NCI-H82 (cell line): Measurements from ENCODE around the gene DZIP1.
"Not testable (repeated sequence)": the region's sequence is repeated elsewhere in the genome, so short reads cannot be mapped to it uniquely, and the experiment has no call there.

Experiments
- DNase-seq: peaks from one replicate; lab custom pipeline; 2025; lab: John Stamatoyannopoulos, UW

DZIP1 gene

DNA sequence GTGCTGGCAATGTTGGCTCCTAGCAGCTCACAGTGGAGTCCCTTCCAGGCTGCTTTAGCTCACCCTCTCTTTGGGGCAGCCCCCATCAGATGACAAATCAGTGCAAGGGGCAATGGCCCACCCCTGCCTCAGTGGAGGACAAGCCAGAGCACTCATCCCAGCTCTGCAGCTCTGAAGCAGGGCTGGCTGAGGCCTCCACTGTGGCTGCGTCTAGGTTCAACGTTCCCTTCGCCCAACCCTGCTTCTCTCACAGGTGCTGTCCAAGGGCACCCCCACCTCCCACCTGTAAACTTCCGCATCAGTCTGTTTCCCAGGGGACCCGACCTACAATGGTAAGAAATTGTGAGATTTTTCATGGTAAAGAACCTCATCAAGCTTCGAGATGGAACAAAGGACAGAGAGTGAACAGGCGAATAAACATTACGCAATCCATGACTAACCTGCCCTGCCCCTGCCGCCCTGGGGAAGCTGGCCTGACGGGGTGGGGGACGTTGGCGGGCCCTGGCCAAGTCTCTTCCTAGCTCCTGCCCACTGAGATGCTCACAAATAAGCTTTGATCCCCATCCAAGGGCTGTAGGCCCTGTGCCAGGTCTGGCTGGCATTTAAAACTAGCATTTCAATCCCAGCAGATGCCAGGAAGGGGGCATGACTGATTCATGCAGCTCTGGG lies 40.5 kb downstream of the DZIP1 start:
- no peak for DNase-seq

DNA sequence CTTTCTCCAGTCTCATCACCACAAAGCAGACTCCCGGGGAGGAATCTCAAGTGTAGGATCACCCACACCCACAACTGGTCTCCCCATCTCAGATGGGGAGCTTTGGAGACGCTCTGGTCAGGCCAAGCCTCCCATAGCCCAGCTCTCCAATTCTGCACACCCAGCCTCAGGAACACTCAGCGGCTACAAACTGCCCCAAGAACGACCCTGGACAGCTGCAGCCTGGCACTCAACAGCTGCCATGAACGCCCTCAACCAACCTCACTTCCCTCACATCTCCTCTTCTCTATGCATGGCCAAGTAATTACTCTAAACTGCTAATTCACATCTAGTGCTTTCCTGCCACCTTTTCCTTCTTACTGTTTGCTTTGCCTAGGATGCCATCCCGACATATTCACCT lies 42.6 kb downstream of the DZIP1 start:
- DNase-seq: no peak

DNA sequence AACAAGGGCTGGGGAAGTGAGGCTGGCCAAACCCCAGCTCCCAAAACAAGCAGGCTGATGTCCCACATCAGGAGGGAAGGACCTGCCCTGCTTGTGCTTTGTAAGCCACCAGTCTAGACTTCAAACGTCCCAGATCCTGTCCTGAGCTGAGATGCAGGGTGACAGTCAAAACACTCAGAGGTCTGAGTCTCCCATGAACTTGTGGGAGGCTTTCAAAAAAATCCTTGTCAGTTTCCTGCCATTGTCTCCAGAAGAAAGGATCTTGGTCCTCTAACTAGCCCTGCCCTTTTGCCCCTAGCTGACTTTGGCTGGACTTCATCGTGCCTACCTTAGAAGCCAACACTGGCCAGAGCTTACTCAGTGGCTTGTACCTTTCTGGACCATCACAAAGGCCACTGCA lies 43.3 kb downstream of the DZIP1 start:
- DNase-seq: no peak

DNA sequence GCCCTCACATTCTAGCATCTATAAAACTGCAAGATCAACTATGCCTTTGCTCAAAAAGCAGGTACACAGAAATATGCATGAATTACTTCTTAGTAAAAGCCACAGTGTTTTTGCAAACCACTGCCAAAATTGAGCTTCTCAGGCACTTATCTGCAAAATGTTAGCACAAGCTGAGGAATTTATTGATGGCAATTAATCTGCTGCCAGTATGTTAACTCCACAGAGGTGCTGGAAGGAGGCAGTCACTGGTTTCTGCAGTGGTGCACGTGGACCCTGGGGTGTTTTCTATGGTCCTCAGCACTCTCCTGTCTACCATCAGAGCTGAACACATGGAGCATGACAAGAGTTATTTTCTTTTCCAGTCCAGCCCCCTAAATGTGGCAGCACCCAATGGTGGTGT lies 47.8 kb downstream of the DZIP1 start:
- no peak for DNase-seq

DNA sequence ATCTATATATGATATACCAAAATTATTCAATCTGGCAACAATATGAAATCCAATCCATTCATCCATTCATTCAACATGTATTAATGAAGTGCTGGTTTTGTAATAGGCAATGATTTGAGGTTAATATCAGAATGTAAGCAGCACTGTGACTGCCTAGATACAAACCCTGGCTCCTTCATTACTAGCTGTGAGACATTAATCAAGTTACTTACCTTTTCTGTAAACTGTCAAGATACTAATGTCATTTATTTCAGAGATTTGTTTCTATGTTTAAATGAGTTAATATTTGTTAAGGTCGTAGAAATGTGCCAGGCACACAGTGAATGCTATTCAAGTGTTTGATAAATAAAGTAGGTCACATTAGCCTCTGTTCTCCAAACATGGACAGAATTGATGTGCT lies 51.0 kb downstream of the DZIP1 start:
- DNase-seq: no peak

DNA sequence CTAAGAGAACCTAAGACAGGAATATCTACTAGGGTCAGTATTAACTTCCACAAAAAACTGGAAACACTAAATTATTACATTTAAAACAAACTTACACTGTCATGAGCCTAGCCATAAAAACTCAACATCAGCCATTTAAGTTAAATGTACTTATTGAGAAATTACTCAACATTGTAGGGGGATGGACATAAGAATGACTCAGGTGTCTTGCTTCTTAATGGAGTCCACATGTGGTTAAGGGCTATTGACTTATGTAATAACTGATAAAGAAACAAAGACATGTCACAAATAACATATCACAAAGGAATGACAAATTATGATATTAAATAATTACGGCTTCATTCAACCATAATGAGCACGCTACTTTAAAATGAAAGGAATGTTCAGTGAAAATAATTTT lies 55.8 kb downstream of the DZIP1 start:
- no peak for DNase-seq

DNA sequence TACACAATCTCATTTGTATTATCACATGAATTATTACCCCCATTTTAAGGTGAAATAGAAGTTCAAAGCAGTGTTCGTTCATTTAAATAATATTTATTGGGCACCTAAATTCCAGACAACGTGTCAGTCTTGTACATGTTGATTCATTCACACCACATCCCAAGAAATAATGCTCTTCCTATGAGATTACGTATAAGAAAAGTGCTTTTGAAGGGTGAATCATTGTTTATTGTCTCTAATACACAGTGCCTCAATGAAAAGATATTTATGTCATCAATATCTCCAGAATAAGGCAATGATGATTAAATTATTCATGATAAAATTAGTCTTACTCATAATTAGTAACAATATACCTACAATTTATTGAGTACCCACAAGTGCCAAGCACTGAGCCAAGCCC lies 56.4 kb downstream of the DZIP1 start:
- no peak for DNase-seq

DNA sequence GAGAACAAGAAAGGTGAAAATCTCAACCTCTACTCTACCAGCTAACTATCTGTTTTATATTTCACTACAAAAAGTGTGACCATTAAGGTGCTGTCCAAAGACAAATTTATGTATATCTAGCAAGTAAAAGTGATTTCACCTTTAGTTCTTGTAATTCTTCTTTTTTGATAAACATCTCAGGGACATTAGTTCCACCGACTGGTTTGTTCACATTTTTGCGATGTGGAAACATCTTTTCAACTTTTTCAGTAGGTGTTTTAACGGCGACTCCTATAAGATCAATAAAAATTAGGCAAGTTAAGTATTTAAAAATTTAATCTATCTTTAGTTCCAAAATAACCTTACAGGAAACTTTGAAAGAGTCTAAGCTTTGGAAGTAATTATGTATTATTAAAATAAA lies 58.6 kb downstream of the DZIP1 start:
- DNase-seq: no peak

DNA sequence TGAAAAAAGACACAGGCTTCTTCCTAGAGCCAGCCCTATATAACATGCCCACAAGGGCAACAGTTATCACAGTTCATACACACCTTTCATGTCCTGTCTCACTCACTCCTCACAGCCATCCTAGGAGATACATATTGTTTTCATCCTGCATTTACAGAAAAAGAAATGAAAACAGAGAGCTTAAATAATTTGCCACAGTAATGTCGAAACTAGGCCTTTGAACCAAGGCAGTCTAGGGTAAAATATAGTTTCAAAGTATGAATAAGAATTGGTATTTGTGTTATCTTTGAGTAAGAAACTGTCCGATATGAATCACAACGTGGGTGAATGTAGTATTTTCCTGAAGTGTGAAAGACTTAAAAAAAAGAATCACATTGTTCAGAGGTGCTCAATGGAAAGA lies 65.2 kb downstream of the DZIP1 start:
- DNase-seq: no peak

DNA sequence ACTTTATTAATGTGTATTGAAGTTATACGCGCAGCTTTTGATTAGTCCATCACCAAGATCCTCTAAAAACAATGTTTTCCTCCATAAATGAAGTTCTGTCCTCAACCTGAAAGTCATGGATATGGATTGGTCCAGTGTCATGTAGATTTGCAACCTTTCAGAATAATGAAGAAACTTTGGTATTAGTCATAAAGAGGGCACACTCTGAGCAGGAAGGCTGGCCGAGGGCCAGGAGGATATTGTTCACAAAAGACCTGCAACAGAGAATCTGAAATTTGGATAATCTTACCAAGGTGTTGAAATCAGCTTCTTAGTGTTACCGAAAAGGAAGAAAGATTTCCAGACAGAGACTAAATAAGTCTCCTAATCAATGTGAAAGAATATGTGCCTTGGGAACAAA lies 71.3 kb downstream of the DZIP1 start:
- DNase-seq: no peak

DNA sequence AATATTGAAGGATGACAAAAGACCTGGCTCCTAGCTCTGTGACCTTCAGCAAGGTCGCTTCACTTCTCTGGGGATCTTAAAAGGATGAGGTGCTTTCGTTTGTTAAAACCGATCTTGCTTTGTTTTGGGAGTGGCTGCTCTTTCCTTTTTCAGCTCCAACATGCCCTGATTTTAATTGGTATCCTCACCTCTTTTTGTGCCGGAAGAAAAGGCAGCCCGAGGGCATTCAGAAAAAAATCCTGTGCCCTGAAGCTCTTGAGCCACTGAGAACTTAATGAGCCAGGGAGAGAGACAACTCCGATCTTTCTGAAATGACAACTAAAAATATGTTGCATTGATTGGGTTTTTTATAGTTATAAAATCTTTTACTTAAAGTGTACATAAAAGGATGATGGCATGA lies 72.6 kb downstream of the DZIP1 start:
- DNase-seq: no peak

DNA sequence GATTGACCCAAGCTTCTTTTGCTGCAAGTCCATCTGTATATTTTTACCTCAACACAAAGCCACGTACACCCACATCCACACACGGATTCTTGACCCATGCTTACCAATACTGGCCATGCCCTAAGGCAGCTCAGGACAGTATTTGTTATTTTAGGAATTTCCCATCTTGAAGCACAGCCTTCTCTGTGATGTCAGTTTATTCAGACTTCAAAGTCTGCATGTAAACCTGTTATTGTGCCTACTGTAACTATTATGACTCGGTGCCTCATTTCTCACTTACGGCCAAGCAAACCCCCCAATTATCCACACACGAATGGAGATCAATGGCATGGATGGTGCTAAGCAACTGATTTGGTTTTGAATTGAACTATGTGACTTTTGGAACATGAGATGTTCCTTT lies 74.5 kb downstream of the DZIP1 start:
- DNase-seq: no peak

DNA sequence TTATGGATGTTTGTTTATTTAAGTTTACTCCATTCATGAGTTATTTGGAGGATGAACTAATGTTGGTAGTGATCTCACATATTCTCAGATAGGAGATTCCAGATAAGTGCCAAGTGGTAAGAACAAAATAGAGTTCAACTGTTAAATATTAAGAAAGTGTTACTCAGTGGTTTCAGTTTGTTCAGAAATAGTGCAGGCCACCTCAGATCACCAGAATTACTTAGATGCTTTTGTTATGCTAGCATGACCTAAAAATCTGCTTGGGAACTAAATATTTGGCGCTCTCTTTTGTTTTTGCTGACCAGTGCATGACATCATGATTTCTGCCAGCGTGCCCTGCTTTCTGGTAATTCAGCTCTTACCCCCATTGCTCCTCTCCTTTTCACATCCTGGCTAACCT lies 76.4 kb downstream of the DZIP1 start:
- no peak for DNase-seq

DNA sequence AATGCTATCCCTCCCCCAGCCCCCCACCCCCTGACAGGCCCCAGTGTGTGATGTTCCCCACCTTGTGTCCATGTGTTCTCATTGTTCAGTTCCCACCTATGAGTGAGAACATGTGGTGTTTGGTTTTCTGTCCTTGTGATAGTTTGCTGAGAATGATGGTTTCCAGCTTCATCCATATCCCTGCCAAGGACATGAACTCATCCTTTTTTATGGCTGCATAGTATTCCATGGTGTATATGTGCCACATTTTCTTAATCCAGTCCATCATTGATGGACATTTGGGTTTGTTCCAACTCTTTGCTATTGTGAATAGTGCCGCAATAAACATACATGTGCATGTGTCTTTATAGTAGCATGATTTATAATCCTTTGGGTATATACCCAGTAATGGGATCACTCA lies 78.7 kb downstream of the DZIP1 start:
- DNase-seq: not testable (repeated sequence)

DNA sequence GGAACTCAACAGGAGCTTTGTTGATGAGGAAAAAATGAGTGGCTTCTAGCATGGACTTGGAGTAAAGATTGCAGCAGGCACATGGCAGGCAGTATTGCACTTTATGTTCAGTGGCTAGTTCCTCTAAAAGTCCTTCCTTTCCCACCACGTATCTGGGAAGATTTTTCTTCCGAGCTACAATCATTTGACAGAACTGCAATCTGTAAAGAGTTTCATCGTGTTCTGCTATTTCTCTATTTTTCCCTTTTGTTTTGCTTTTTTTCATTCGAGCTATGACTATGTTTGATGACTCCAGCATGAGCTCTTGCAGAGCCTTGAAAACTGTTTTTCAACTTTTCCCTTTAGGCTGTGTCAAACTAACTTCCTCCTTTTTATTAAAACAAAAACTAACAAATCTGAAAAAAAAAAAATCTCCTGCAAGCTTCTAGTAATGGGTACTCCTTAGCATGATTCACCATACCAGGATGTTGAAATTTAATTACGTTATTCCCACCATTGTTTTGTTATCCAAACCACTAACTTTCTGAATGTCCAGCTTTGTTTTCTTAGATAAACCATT lies 79.7 kb downstream of the DZIP1 start:
- DNase-seq: no peak

DNA sequence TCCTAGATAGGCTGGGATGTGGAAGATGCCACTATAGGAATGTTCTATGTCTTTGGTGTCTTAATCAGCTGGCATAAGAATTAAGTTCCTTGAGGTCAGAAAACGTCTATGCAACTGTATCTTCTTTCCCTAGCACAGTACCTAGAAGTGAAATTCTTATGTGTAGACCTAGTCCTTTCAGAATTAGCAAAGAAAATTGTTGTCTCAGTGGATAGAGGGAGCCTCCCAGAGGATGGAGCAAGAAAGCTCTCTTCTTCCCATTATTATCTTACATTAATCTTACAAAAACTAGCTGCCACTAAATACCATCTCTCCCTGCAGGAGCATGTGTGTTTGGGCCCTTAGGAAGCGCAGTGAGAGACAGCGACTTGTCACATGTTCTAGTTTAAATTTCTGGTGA lies 80.4 kb downstream of the DZIP1 start:
- DNase-seq: no peak

DNA sequence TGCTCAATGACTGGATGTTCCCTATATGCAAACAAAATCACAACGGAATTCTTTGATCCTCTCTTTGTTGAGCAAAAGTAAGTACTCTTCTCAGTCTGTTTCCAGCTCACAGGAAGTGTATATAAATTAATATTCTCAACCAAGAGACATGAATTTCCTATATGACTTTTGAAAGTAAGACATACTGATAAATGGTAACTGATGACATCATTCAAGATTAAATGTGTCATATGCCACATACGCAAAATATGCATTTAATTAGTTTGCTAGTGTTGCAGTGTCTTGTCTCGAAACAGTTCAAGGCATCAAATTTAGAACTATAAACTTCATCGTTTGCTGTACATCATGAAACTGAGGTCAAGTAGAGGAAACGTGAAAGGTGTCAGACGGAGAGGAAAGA lies 84.1 kb downstream of the DZIP1 start:
- DNase-seq: no peak

DNA sequence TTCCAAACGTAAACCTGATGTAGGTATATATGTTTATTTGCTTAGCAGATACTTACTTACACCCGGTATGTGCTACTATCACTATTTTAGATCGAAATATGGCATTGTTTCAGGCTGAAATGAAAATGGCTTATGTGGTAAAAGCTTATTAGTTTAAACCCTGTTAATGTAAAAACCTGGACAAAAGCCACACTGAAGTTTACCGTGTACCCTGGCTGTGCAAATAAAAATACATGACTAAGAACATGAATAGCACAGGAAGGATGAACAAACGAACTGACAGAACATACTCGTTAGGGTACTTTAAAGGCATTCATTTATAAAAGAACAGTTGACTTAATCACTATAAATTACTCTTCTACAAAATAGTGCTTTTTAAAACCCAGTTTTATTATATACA lies 85.4 kb downstream of the DZIP1 start:
- no peak for DNase-seq

DNA sequence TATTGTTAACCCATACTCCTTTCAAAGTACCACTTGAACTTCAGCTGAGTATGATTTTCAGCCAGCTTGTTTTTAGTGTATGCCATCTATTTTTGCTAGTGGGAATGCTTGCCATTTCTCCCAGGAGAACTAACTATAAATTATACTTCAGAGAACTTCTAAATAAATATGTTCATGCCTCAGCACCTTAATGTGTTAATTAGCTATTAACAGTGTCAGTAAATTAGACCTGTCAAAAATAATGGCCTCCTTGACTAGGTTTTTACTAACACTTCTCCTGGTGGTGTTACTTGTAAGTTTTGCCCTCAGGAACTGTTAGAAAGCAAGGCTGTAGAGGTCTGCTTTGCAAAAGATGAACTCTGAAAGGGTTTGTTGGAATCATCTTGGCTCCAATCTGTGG lies 87.5 kb downstream of the DZIP1 start:
- DNase-seq: no peak

DNA sequence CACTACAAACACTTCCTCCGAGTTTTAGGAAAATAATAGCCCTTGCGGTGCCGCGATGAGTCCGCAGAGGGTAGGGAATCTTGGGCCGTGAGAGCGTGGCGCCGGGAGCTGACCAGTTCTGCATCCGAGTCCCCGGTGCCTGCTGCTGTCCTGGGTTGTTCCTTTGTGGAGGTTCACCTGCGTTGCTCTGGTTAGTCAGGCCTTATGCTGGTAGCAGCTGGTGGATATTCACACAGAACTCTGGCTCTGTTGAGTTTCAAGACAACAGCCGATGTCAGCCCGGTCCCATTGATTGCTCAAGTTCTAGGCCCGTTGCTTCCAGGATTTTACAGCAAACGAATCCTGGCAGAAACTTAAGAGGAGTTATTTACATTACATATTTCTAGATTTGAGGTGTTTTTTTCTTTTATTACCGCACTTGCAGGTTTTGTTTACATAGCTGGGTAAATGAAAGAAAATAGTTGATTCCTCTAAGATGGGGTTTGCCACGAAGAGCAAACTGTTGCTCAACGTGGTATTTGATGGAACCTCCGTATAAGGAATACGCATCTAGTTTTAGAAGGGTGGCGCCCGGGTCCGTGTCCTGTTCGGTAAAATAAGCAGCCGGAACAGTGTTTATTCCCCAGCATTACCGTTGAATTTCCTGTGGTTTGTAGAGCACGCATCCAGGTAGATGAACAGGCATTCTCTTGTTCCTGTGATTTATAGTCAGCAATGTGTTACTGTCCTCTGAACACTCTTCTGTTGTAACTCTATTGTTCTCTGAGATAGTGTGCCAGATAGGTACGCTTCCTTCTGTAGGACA lies 90.7 kb downstream of the DZIP1 start:
- peak; percentile 42 for DNase-seq

DNA sequence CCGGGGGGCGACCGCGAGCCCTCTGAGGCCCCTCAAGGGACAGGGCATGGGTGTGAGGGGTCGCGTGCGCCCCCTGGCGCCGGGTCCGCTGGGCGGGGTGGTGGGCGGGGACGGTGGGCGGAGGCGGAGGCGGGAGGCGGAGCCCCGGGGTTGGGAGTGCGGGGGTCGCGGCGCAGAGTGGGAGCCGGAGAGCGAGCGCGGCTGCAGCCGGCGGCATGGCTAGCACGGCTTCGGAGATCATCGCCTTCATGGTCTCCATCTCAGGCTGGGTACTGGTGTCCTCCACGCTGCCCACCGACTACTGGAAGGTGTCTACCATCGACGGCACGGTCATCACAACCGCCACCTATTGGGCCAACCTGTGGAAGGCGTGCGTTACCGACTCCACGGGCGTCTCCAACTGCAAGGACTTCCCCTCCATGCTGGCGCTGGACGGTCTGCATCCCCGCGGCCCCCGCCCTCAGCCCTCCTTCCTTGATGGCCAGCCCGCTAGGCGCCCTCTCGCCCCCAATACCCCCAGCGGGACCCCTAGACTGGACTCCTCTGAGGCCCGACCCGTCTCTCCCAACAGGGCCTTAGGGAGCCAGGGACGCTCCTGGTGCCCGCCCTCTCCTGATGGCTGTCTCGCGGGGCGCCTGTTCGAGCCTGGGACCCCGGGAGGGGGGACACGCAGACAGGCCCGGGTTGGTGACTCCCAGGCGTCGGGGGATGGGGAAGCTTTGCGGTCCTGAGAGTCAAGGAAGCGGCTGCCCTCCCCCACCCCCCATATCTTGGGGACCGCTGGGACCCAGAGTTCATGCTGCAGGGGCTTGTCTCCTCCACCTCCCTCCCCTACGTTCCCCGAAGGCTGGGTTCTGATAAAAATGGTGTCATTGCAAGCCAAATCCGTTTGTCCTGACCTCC lies 91.7 kb downstream of the DZIP1 start, which contains the start of gene CLDN10:
TSS of gene CLDN10 (plus strand) at position 182 of the 903 bp plus-strand sequence. CDS start at position 216, 34 bp downstream.
- peak; percentile 80 for DNase-seq

DNA sequence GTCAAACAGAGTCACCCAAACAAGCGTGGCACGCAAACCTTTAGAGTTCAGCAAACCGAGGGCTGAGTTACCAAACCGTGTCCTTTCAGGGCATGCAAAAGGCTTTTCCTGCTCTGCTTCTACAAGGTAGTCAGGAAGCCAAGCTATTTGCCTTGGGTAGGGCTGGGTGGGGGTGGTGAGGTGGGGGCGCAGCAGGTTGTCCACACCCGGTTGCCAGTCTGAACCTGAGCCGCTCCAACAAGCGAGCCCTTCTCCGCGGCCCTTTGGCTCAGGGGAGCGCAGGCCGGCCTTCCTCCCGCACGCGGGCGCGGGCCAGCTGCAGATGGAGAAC lies 92.3 kb downstream of the DZIP1 start:
- DNase-seq: no peak
